ENCODE measurements around the gene TMEM255B. TPM values are rescaled to one million over a fixed set of nuclear protein-coding genes. Genes with fewer than 3 reads are reported as not detected.

The TMEM255B gene
- total RNA-seq, 1 experiment from 2014 or later: 0.61 TPM

DNA sequence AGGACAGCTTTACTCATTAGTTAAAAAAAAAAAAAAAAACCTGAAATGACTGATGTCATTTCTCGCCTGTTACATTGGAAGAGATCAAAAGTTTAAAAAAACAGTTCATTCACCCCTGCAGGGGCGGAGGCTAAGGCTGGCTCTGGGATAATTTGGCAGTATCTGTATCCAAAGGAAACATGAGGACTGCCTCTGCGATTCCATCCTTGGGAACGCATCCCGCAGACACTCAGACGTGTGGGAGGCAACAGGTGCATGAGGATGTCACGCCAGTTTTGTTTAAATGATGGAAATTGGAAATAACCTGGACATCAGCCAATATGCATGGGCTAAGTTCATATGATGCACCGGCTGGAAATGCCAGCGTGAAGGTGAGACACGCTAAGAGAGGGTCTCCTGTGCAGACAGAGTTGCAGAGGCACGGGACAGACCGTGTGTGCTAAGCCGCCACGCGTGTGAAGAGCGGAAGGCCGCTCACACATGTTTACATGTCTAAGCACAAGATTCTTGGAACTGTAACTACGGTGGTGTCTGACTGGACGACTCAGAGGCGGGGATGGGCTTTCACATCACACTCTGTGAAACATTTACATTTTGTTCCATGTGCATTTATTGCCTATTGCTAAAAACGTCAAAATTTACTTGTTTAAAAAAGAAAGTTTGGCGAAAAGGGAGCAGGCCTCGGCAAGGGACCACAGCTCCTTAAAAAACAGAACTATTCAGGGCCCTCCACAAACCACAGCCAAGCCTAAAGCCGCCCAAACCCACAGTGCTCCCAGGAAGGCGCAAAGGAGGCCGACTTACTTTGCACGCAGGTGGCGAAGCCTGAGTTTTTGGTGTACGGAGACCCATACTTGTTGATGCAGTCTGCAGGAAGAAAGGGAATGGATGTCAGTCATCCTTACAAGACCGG lies 87.0 kb downstream of the TMEM255B start:
- no peak overlapping the region for H3K4me3 ChIP-seq
- H3K79me2 ChIP-seq (ENCODE audit: low read depth): no peaks in the 10 kb centered on the region
- ChIA-PET POLR2A (ENCODE audit: unreplicated experiment) (no interaction called here), CTCF (no interaction called here)
- H3K36me3 ChIP-seq (ENCODE audit: low read depth): 0 out of 2 replicates have a peak, but pooled peaks cover 2% of the 10 kb centered on the region
- no peak overlapping the region for H3K4me2 ChIP-seq
- H3K9me3 ChIP-seq (ENCODE audit: insufficient read depth, low read depth): no peaks in the 10 kb centered on the region
- no peaks in the 10 kb centered on the region for H3K27me3 ChIP-seq (ENCODE audit: insufficient read depth, low read depth)
- DNase-seq: no peak
- H3K27ac ChIP-seq: no peak overlapping the region
- H3F3A ChIP-seq (ENCODE audit: insufficient read depth, low read depth): peaks cover 3% of the 10 kb centered on the region; the same call in 1 of the 2 replicates
- H4K20me1 ChIP-seq (ENCODE audit: insufficient read depth): no peaks in the 10 kb centered on the region; the same call in 1 of the 2 replicates
- intact Hi-C loops (cut with micrococcal nuclease; ENCODE audit: unreplicated experiment): no loop called here
- TF ChIP-seq EZH2 (IDR thresholded peaks at IDR 0.05; ENCODE audit: low read depth): no peak
- TF ChIP-seq, protein P1, sequence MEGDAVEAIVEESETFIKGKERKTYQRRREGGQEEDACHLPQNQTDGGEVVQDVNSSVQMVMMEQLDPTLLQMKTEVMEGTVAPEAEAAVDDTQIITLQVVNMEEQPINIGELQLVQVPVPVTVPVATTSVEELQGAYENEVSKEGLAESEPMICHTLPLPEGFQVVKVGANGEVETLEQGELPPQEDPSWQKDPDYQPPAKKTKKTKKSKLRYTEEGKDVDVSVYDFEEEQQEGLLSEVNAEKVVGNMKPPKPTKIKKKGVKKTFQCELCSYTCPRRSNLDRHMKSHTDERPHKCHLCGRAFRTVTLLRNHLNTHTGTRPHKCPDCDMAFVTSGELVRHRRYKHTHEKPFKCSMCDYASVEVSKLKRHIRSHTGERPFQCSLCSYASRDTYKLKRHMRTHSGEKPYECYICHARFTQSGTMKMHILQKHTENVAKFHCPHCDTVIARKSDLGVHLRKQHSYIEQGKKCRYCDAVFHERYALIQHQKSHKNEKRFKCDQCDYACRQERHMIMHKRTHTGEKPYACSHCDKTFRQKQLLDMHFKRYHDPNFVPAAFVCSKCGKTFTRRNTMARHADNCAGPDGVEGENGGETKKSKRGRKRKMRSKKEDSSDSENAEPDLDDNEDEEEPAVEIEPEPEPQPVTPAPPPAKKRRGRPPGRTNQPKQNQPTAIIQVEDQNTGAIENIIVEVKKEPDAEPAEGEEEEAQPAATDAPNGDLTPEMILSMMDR (conservative IDR thresholded peaks at IDR 0.05): no peak
- no peak overlapping the region for H2AFZ ChIP-seq
- no peaks in the 10 kb centered on the region for H3K9me2 ChIP-seq (ENCODE audit: insufficient read depth)
- peaks cover 25% of the 10 kb centered on the region for H3K4me1 ChIP-seq (replicated peaks; ENCODE audit: insufficient read depth)
- BruUV-seq (replicated peaks): no TSS peak

DNA sequence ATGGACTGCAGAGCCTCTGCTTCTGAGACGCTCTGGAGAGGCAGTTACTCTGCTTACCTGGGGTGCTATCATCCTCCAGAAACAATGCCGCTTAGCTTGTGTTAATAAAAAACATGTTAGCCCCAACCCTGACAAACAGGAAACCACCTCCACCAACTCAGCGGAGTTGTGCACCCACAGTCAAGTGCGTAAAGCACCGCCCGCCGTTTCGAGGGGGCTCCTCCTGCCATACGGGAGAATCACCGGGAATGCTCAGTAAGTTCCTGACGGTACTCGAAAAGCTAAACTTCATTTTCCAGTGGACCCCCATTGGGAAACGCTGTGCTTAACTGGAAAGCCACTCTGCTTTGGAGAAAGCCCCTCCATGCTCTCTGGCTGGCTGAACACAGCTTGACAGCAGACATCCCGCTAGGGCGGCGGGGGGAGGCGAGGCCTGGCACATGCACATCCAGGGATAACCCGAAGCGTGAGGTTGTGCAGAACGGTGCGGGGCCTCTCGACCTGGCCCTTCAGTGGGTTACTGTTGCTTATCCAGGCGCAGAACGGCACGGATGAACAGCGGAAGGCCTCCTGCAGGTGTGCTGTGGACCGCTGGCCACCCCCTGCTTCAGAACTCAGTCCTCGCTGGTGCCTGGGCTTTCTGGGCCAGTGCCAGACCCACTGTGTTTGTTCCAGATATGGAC lies 87.8 kb downstream of the TMEM255B start:
- Histone ChIP-seq H3F3A (ENCODE audit: insufficient read depth, low read depth) (peaks cover 3% of the 10 kb centered on the region; the same call in 1 of the 2 replicates), H3K27me3 (ENCODE audit: insufficient read depth, low read depth) (no peaks in the 10 kb centered on the region), H3K27ac (no peak overlapping the region), H3K9me2 (ENCODE audit: insufficient read depth) (no peaks in the 10 kb centered on the region), H3K9me3 (ENCODE audit: insufficient read depth, low read depth) (no peaks in the 10 kb centered on the region), H3K4me3 (no peak overlapping the region), H4K20me1 (ENCODE audit: insufficient read depth) (no peaks in the 10 kb centered on the region; the same call in 1 of the 2 replicates), H3K4me1 (replicated peaks; ENCODE audit: insufficient read depth) (peaks cover 25% of the 10 kb centered on the region), H3K36me3 (ENCODE audit: low read depth) (0 out of 2 replicates have a peak, but pooled peaks cover 3% of the 10 kb centered on the region), H2AFZ (no peak overlapping the region), H3K79me2 (ENCODE audit: low read depth) (no peaks in the 10 kb centered on the region), H3K4me2 (no peak overlapping the region)
- BruUV-seq (replicated peaks): no TSS peak
- CTCF ChIA-PET: no interaction called here
- intact Hi-C loops (cut with micrococcal nuclease; ENCODE audit: unreplicated experiment): no loop called here
- no peak for DNase-seq
- no peak for TF ChIP-seq EZH2 (IDR thresholded peaks at IDR 0.05; ENCODE audit: low read depth)
- TF ChIP-seq, protein P1 (conservative IDR thresholded peaks at IDR 0.05): no peak
- POLR2A ChIA-PET (ENCODE audit: unreplicated experiment): interaction anchor here (0.6 kb wide), 1 partner anchor 744 kb away, joined by 3 read pairs; no protein-coding TSS in a partner anchor

DNA sequence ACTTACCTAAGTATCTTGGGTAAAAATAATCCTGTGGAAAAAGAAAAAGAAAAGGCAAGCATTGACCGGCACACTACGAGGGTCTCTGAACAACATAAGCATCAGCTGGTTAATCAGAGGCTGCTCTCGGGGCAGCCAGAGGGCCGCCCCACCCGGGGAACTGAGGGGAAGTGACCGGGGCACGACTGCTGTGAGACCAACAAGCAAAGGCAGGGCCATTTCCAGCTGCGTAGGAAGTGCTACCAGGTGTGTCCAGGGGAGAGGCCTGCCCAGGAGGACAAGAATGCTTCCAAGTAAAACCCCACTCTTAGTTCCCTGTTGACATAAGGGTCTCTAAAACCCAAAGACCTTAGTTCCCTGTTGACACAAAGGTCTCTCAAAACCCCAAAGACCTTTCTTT lies 89.0 kb downstream of the TMEM255B start:
- ChIA-PET POLR2A (ENCODE audit: unreplicated experiment) (no interaction called here), CTCF (no interaction called here)
- intact Hi-C loops (cut with micrococcal nuclease; ENCODE audit: unreplicated experiment): no loop called here
- Histone ChIP-seq H3K9me3 (ENCODE audit: insufficient read depth, low read depth) (no peaks in the 10 kb centered on the region), H2AFZ (no peak overlapping the region), H3K4me2 (no peak overlapping the region), H3K36me3 (ENCODE audit: low read depth) (0 out of 2 replicates have a peak, but pooled peaks cover 3% of the 10 kb centered on the region), H3K4me3 (no peak overlapping the region), H3F3A (ENCODE audit: insufficient read depth, low read depth) (peaks cover 3% of the 10 kb centered on the region; the same call in 1 of the 2 replicates), H4K20me1 (ENCODE audit: insufficient read depth) (no peaks in the 10 kb centered on the region), H3K79me2 (ENCODE audit: low read depth) (no peaks in the 10 kb centered on the region), H3K4me1 (replicated peaks; ENCODE audit: insufficient read depth) (peaks cover 25% of the 10 kb centered on the region), H3K9me2 (ENCODE audit: insufficient read depth) (no peaks in the 10 kb centered on the region), H3K27ac (no peak overlapping the region), H3K27me3 (ENCODE audit: insufficient read depth, low read depth) (no peaks in the 10 kb centered on the region)
- TF ChIP-seq EZH2 (IDR thresholded peaks at IDR 0.05; ENCODE audit: low read depth): no peak
- BruUV-seq (replicated peaks): no TSS peak
- DNase-seq: no peak
